Measurements from ENCODE around the gene GTF2F1. TPM values are rescaled to one million over a fixed set of nuclear protein-coding genes. Genes with fewer than 3 reads are reported as not detected.

GTF2F1 gene
- polyA plus RNA-seq, 1 experiment = 49.4 TPM

DNA sequence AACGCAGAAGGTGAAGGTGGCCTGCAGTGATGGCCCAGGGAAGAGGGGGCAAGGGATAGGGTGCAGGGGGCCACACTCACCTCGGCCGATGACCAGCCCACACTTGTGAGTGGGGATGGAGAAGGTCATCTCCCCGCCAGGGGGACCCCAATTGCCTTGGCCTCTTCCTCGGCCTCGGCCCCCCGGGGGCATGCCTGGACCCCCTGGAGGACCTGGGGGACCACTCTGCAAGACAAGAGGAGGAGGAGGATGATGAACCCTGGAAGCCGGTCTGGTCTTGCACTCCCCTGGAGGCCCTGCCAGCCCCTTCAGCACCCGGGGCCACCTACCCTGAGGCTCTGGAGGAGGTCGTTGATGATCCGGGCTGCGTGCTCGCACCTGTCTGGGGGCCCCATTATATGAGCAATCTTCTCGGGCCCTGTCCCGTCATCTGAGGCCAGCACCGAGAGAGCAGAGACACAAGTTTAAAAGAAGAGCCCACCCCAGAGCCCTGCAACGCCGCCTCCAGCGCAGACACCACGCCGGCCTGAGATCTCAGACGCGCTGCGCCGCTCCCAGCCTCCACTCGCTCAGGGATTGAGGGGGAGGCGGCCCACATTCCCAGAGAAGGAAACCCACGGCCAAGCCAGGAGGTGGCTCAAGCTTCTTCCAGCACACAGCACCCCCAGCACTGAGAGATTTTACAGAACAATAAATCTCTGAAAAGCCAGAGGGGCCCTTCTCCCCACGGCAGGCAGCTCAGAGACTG, 23.9 kb upstream of the GTF2F1 start:
- ChIA-PET POLR2A (interaction anchor here (0.6 kb wide), 1 partner anchor 23 kb away, joined by 3 read pairs; no protein-coding TSS in a partner anchor), CTCF (interaction anchor here (1.2 kb wide), 1 partner anchor 24 kb away, joined by 3 read pairs; the partner anchor contains the start of gene GTF2F1)
- DNase-seq (ENCODE audit: low read depth) = no peak
- TF ChIP-seq CTCF (IDR thresholded peaks at IDR 0.05; ENCODE audit: insufficient read depth, low read depth, low read length) = no peak
- Histone ChIP-seq H3K4me3 (ENCODE audit: low read depth, low read length) (no peak overlapping the region), H3K36me3 (ENCODE audit: control insufficient read depth, insufficient read depth, low read length) (peaks cover 61% of the 10 kb centered on the region), H3K27me3 (ENCODE audit: control insufficient read depth, insufficient read depth, low read length) (no peaks in the 10 kb centered on the region)

GRCh38 chr19:6415591-6416190, 22.7 kb upstream of the GTF2F1 start:
- TF ChIP-seq CTCF (IDR thresholded peaks at IDR 0.05; ENCODE audit: insufficient read depth, low read depth, low read length) = no peak
- ChIA-PET CTCF (no interaction called here), POLR2A (no interaction called here)
- DNase-seq (ENCODE audit: low read depth) = no peak
- H3K27me3 ChIP-seq (ENCODE audit: control insufficient read depth, insufficient read depth, low read length) = no peaks in the 10 kb centered on the region
- H3K4me3 ChIP-seq (ENCODE audit: low read depth, low read length) = no peak overlapping the region
- peaks cover 55% of the 10 kb centered on the region for H3K36me3 ChIP-seq (ENCODE audit: control insufficient read depth, insufficient read depth, low read length)

- CTCF ChIA-PET = no interaction called here
- H3K36me3 ChIP-seq (ENCODE audit: control insufficient read depth, insufficient read depth, low read length) = peaks cover 49% of the 10 kb centered on the region
- POLR2A ChIA-PET = no interaction called here
Measured at GRCh38 chr19:6414793-6415590, 22.0 kb upstream of the GTF2F1 start.

GRCh38 chr19:6413721-6414643, 21.0 kb upstream of the GTF2F1 start:
- POLR2A ChIA-PET = no interaction called here
- H3K36me3 ChIP-seq (ENCODE audit: control insufficient read depth, insufficient read depth, low read length) = peaks cover 40% of the 10 kb centered on the region
- DNase-seq (ENCODE audit: low read depth) = no peak

More at GRCh38 chr19:6414793-6415590, 22.0 kb upstream of the GTF2F1 start:
- Histone ChIP-seq H3K4me3 (ENCODE audit: low read depth, low read length) (no peak overlapping the region), H3K27me3 (ENCODE audit: control insufficient read depth, insufficient read depth, low read length) (no peaks in the 10 kb centered on the region)
- no peak for DNase-seq (ENCODE audit: low read depth)
- TF ChIP-seq CTCF (IDR thresholded peaks at IDR 0.05; ENCODE audit: insufficient read depth, low read depth, low read length) = no peak

More at GRCh38 chr19:6413721-6414643, 21.0 kb upstream of the GTF2F1 start:
- CTCF ChIA-PET = no interaction called here
- H3K27me3 ChIP-seq (ENCODE audit: control insufficient read depth, insufficient read depth, low read length) = no peaks in the 10 kb centered on the region
- TF ChIP-seq CTCF (IDR thresholded peaks at IDR 0.05; ENCODE audit: insufficient read depth, low read depth, low read length) = no peak
- H3K4me3 ChIP-seq (ENCODE audit: low read depth, low read length) = no peak overlapping the region

Measured in BJ (cell line).